GM18873 (cell line): Measurements from ENCODE around the gene FOXN3.

Source experiments
- ATAC-seq: cut with Tn5 transposase; IDR thresholded peaks from one replicate; pipeline ENCODE4 v1.9.1; 2021; ENCODE audit warnings: mild to moderate bottlenecking, moderate library complexity, moderate number of reproducible peaks; ENCODE audit not compliant: unreplicated experiment, low FRiP score

FOXN3 gene

GRCh38 chr14:89289477-89289876, 127.6 kb downstream of the FOXN3 start:
- no peak for ATAC-seq

GRCh38 chr14:89288114-89288513, 128.9 kb downstream of the FOXN3 start:
- ATAC-seq, result no peak

GRCh38 chr14:89284333-89285058, 132.5 kb downstream of the FOXN3 start:
- no peak for ATAC-seq

- no peak for ATAC-seq
These were observed 133.5 kb downstream of the FOXN3 start for GRCh38 chr14:89283327-89284060.

GRCh38 chr14:89282191-89282590, 134.8 kb downstream of the FOXN3 start:
- no peak for ATAC-seq

- no peak for ATAC-seq
These were observed 136.4 kb downstream of the FOXN3 start for GRCh38 chr14:89280600-89280999.

- ATAC-seq, result no peak
These were observed 137.3 kb downstream of the FOXN3 start for GRCh38 chr14:89279649-89280232.

GRCh38 chr14:89277203-89277602, 139.8 kb downstream of the FOXN3 start:
- no peak for ATAC-seq

- peak; percentile 91 for ATAC-seq
These were observed 140.5 kb downstream of the FOXN3 start for GRCh38 chr14:89276424-89276975.

- no peak for ATAC-seq
These were observed 146.4 kb downstream of the FOXN3 start for GRCh38 chr14:89270439-89271227.

- ATAC-seq, result no peak
These were observed 147.6 kb downstream of the FOXN3 start for GRCh38 chr14:89269404-89269803.

- ATAC-seq, result no peak
These were observed 148.5 kb downstream of the FOXN3 start for GRCh38 chr14:89268514-89268913.

- ATAC-seq, result no peak
These were observed 149.4 kb downstream of the FOXN3 start for GRCh38 chr14:89267656-89268055.

GRCh38 chr14:89267163-89267562, 149.9 kb downstream of the FOXN3 start:
- ATAC-seq, result no peak

GRCh38 chr14:89266754-89267153, 150.3 kb downstream of the FOXN3 start:
- no peak for ATAC-seq

GRCh38 chr14:89265234-89265633, 151.8 kb downstream of the FOXN3 start:
- ATAC-seq, result no peak

- ATAC-seq, result no peak
These were observed 152.7 kb downstream of the FOXN3 start for GRCh38 chr14:89264196-89264800.

GRCh38 chr14:89262041-89262440, 155.0 kb downstream of the FOXN3 start:
- no peak for ATAC-seq

- no peak for ATAC-seq
These were observed 156.1 kb downstream of the FOXN3 start for GRCh38 chr14:89260898-89261297.

- ATAC-seq, result no peak
These were observed 157.0 kb downstream of the FOXN3 start for GRCh38 chr14:89259951-89260609.
